ENCODE measurements around the gene TBC1D22A. TPM values are rescaled to one million over a fixed set of nuclear protein-coding genes. Genes with fewer than 3 reads are reported as not detected.
A peak's percentile ranks its signal among the peaks of the same experiment; 100 is the strongest.

The TBC1D22A gene
- total and polyA plus RNA-seq, 9 donors, result 12.5 to 25.6 (median 18.5) TPM

- peak overlapping the region; percentile 35 for H3K4me3 ChIP-seq
- intact Hi-C loops (cut with DNase I), result no loop called here
Observed at GRCh38 chr22:47153854-47154525, 391.5 kb downstream of the TBC1D22A start.

GRCh38 chr22:47154621-47155081, 392.2 kb downstream of the TBC1D22A start:
- Histone ChIP-seq H3K36me3 (no peaks in the 10 kb centered on the region), H3K27me3 (no peaks in the 10 kb centered on the region), H3K9me3 (no peaks in the 10 kb centered on the region), H3K27ac (peak overlapping the region; percentile 7 to 54), H3K4me1 (ENCODE audit: insufficient read depth) (peaks cover 5% of the 10 kb centered on the region), H3K4me3 (peak overlapping the region; percentile 35)
- 1 to 8% (median 2%) methylated on average over 19 of the region's 19 CpGs for WGBS, 3 donors
- intact Hi-C loops (cut with DNase I), result no loop called here
- TF ChIP-seq POLR2A (IDR thresholded peaks at IDR 0.05), result no peak
- TF ChIP-seq CTCF (IDR thresholded peaks at IDR 0.05), result peak in 2 of 3 donors; percentile 11 to 21
- peak; percentile 78 to 90 (median 84) for DNase-seq

More at GRCh38 chr22:47153854-47154525, 391.5 kb downstream of the TBC1D22A start:
- peaks cover 5% of the 10 kb centered on the region for H3K4me1 ChIP-seq (ENCODE audit: insufficient read depth)
- no peaks in the 10 kb centered on the region for H3K27me3 ChIP-seq
- 65 to 69% (median 66%) methylated on average over 23 of the region's 23 CpGs for WGBS, 3 donors
- H3K36me3 ChIP-seq, result no peaks in the 10 kb centered on the region
- peak; percentile 39 to 59 (median 46) for DNase-seq
- peak overlapping the region in 1 of 2 donors; percentile 54 for H3K27ac ChIP-seq
- TF ChIP-seq POLR2A (IDR thresholded peaks at IDR 0.05) (no peak), CTCF (IDR thresholded peaks at IDR 0.05) (no peak), EP300 (IDR thresholded peaks at IDR 0.05) (no peak)
- H3K9me3 ChIP-seq, result no peaks in the 10 kb centered on the region

- no peak overlapping the region for H3K4me3 ChIP-seq
- peaks cover 5% of the 10 kb centered on the region for H3K4me1 ChIP-seq (ENCODE audit: insufficient read depth)
Observed at GRCh38 chr22:47155131-47155885, 392.9 kb downstream of the TBC1D22A start.

More at GRCh38 chr22:47155131-47155885, 392.9 kb downstream of the TBC1D22A start:
- Histone ChIP-seq H3K36me3 (no peaks in the 10 kb centered on the region), H3K27ac (peak overlapping the region in 1 of 2 donors; percentile 54), H3K9me3 (no peaks in the 10 kb centered on the region), H3K27me3 (no peaks in the 10 kb centered on the region)
- DNase-seq, result no peak
- TF ChIP-seq POLR2A (IDR thresholded peaks at IDR 0.05), result no peak
- no peak for TF ChIP-seq CTCF (IDR thresholded peaks at IDR 0.05)
- no peak for TF ChIP-seq EP300 (IDR thresholded peaks at IDR 0.05)
- intact Hi-C loops (cut with DNase I), result no loop called here
- 59 to 65% (median 60%) methylated on average over 31 of the region's 31 CpGs for WGBS, 3 donors

All from ovary (tissue), 9 donors.